Measurements from ENCODE around the gene ZBTB38. TPM values are rescaled to one million over a fixed set of nuclear protein-coding genes. Genes with fewer than 3 reads are reported as not detected.

ZBTB38 gene
- total and polyA plus RNA-seq, 7 experiments from 2014 or later, result 25.0 to 70.5 (median 56.3) TPM

GRCh38 chr3:141392897-141393734, 24.8 kb downstream of the ZBTB38 start:
- POLR2A ChIA-PET, result no interaction called here

GRCh38 chr3:141393735-141394076, 25.4 kb downstream of the ZBTB38 start:
- Mint-ChIP-seq H3K36me3 (peaks cover 3 to 9% (median 9%) of the 10 kb centered on the region in 5 donors), H3K27me3 (peaks cover 0 to 9% (median 0%) of the 10 kb centered on the region in 5 donors), H3K4me1 (peaks cover 0 to 12% (median 2%) of the 10 kb centered on the region in 7 donors), H3K9me3 (peaks cover 2 to 14% (median 7%) of the 10 kb centered on the region in 11 donors), H3K4me3 (peak overlapping the region in 1 of 10 donors; percentile 20), H3K27ac (no peak overlapping the region)
- Histone ChIP-seq H3K27ac (ENCODE audit: low read depth, low read length) (no peak overlapping the region), H3K27me3 (ENCODE audit: control insufficient read depth in 2 of 2, insufficient read depth in 2 of 2, low read length in 2 of 2) (no peaks in the 10 kb centered on the region), H3K9me3 (ENCODE audit: control insufficient read depth in 2 of 3, low read length in 3 of 3) (no peaks in the 10 kb centered on the region), H3K4me1 (ENCODE audit: control insufficient read depth in 2 of 2, insufficient read depth in 2 of 2, low read length in 2 of 2) (peaks cover 0 to under 1% of the 10 kb centered on the region in 2 donors), H3K36me3 (ENCODE audit: control insufficient read depth in 2 of 3, insufficient read depth in 3 of 3, low read length in 3 of 3) (no peaks in the 10 kb centered on the region), H3K4me3 (ENCODE audit: low read length) (no peak overlapping the region)
- POLR2A ChIA-PET, result no interaction called here
- no peak for DNase-seq
- ATAC-seq, result no peak
- intact Hi-C loops (cut with micrococcal nuclease), result no loop called here
- CTCF ChIA-PET, result no interaction called here

More at GRCh38 chr3:141392897-141393734, 24.8 kb downstream of the ZBTB38 start:
- Mint-ChIP-seq H3K4me1 (peaks cover 0 to 13% (median 4%) of the 10 kb centered on the region in 7 donors), H3K4me3 (peak overlapping the region in 1 of 10 donors; percentile 20), H3K27me3 (peaks cover 0 to 10% (median 0%) of the 10 kb centered on the region in 5 donors), H3K27ac (peak overlapping the region in 1 of 9 donors; percentile 62), H3K9me3 (peaks cover 2 to 14% (median 7%) of the 10 kb centered on the region in 11 donors), H3K36me3 (peaks cover 3 to 9% (median 9%) of the 10 kb centered on the region in 5 donors)
- H3K36me3 ChIP-seq (ENCODE audit: control insufficient read depth in 2 of 3, insufficient read depth in 3 of 3, low read length in 3 of 3), result no peaks in the 10 kb centered on the region
- no peak overlapping the region for H3K27ac ChIP-seq (ENCODE audit: low read depth, low read length)
- ATAC-seq (no peak), DNase-seq (no peak)
- no peaks in the 10 kb centered on the region for H3K27me3 ChIP-seq (ENCODE audit: control insufficient read depth in 2 of 2, insufficient read depth in 2 of 2, low read length in 2 of 2)
- H3K4me1 ChIP-seq (ENCODE audit: control insufficient read depth in 2 of 2, insufficient read depth in 2 of 2, low read length in 2 of 2), result peaks cover 0 to 4% of the 10 kb centered on the region in 2 donors
- H3K4me3 ChIP-seq (ENCODE audit: low read length), result no peak overlapping the region
- CTCF ChIA-PET, result no interaction called here
- no peaks in the 10 kb centered on the region for H3K9me3 ChIP-seq (ENCODE audit: control insufficient read depth in 2 of 3, low read length in 3 of 3)
- intact Hi-C loops (cut with micrococcal nuclease), result no loop called here

GRCh38 chr3:141394560-141394959, 26.3 kb downstream of the ZBTB38 start:
- ChIA-PET POLR2A (no interaction called here), CTCF (no interaction called here)
- no peak overlapping the region for H3K4me3 ChIP-seq (ENCODE audit: low read length)
- H3K9me3 ChIP-seq (ENCODE audit: control insufficient read depth in 2 of 3, low read length in 3 of 3), result no peaks in the 10 kb centered on the region
- H3K27me3 ChIP-seq (ENCODE audit: control insufficient read depth in 2 of 2, insufficient read depth in 2 of 2, low read length in 2 of 2), result no peaks in the 10 kb centered on the region
- no peak overlapping the region for H3K4me3 Mint-ChIP-seq
- no peaks in the 10 kb centered on the region for H3K36me3 ChIP-seq (ENCODE audit: control insufficient read depth in 2 of 3, insufficient read depth in 3 of 3, low read length in 3 of 3)
- no peak for ATAC-seq
- H3K27ac Mint-ChIP-seq, result no peak overlapping the region
- intact Hi-C loops (cut with micrococcal nuclease), result no loop called here
- H3K4me1 ChIP-seq (ENCODE audit: control insufficient read depth in 2 of 2, insufficient read depth in 2 of 2, low read length in 2 of 2), result peaks cover 0 to 8% of the 10 kb centered on the region in 2 donors
- peaks cover 4 to 10% (median 6%) of the 10 kb centered on the region in 7 donors for H3K4me1 Mint-ChIP-seq
- H3K27me3 Mint-ChIP-seq, result peaks cover 0 to 4% (median 0%) of the 10 kb centered on the region in 5 donors
- no peak for DNase-seq
- peaks cover 3 to 9% (median 9%) of the 10 kb centered on the region in 5 donors for H3K36me3 Mint-ChIP-seq
- H3K27ac ChIP-seq (ENCODE audit: low read depth, low read length), result no peak overlapping the region
- H3K9me3 Mint-ChIP-seq, result peaks cover 2 to 14% (median 7%) of the 10 kb centered on the region in 11 donors

GRCh38 chr3:141395005-141395589, 26.8 kb downstream of the ZBTB38 start:
- no peaks in the 10 kb centered on the region for H3K9me3 ChIP-seq (ENCODE audit: control insufficient read depth in 2 of 3, low read length in 3 of 3)
- peaks cover 0 to 13% of the 10 kb centered on the region in 2 donors for H3K4me1 ChIP-seq (ENCODE audit: control insufficient read depth in 2 of 2, insufficient read depth in 2 of 2, low read length in 2 of 2)
- H3K4me3 ChIP-seq (ENCODE audit: low read length), result no peak overlapping the region
- Mint-ChIP-seq H3K4me3 (no peak overlapping the region), H3K27ac (no peak overlapping the region), H3K4me1 (peaks cover 4 to 13% (median 10%) of the 10 kb centered on the region in 7 donors), H3K9me3 (peaks cover 2 to 14% (median 7%) of the 10 kb centered on the region in 11 donors), H3K36me3 (peaks cover 3 to 9% (median 9%) of the 10 kb centered on the region in 5 donors), H3K27me3 (peaks cover 0 to 4% (median 0%) of the 10 kb centered on the region in 5 donors)
- POLR2A ChIA-PET, result no interaction called here
- H3K36me3 ChIP-seq (ENCODE audit: control insufficient read depth in 2 of 3, insufficient read depth in 3 of 3, low read length in 3 of 3), result no peaks in the 10 kb centered on the region
- H3K27me3 ChIP-seq (ENCODE audit: control insufficient read depth in 2 of 2, insufficient read depth in 2 of 2, low read length in 2 of 2), result no peaks in the 10 kb centered on the region
- intact Hi-C loops (cut with micrococcal nuclease), result no loop called here
- ATAC-seq (no peak), DNase-seq (no peak)
- H3K27ac ChIP-seq (ENCODE audit: low read depth, low read length), result no peak overlapping the region
- CTCF ChIA-PET, result no interaction called here

- no peak overlapping the region for H3K27ac Mint-ChIP-seq
These were observed 29.7 kb downstream of the ZBTB38 start for GRCh38 chr3:141397996-141398395.

GRCh38 chr3:141399200-141399599, 30.9 kb downstream of the ZBTB38 start:
- no peak for ATAC-seq
- Mint-ChIP-seq H3K4me3 (peak overlapping the region in 1 of 10 donors; percentile 27), H3K36me3 (peaks cover 7 to 13% (median 9%) of the 10 kb centered on the region in 5 donors), H3K27ac (peak overlapping the region in 4 of 9 donors; percentile 6 to 66 (median 14)), H3K27me3 (peaks cover 0 to 3% (median 0%) of the 10 kb centered on the region in 5 donors), H3K9me3 (peaks cover 2 to 14% (median 7%) of the 10 kb centered on the region in 11 donors), H3K4me1 (peaks cover 11 to 40% (median 26%) of the 10 kb centered on the region in 7 donors)
- ChIA-PET POLR2A (no interaction called here), CTCF (no interaction called here)
- peaks cover 0 to 7% (median 0%) of the 10 kb centered on the region in 3 experiments for H3K36me3 ChIP-seq (ENCODE audit: control insufficient read depth in 2 of 3, insufficient read depth in 3 of 3, low read length in 3 of 3)
- H3K27ac ChIP-seq (ENCODE audit: low read depth, low read length), result no peak overlapping the region
- H3K9me3 ChIP-seq (ENCODE audit: control insufficient read depth in 2 of 3, low read length in 3 of 3), result no peaks in the 10 kb centered on the region
- peaks cover 14 to 27% of the 10 kb centered on the region in 2 donors for H3K4me1 ChIP-seq (ENCODE audit: control insufficient read depth in 2 of 2, insufficient read depth in 2 of 2, low read length in 2 of 2)
- intact Hi-C loops (cut with micrococcal nuclease), result loop anchor here in 1 of 2 donors (2.0 kb wide), 1 partner anchor 14 kb away; no protein-coding TSS in a partner anchor
- H3K27me3 ChIP-seq (ENCODE audit: control insufficient read depth in 2 of 2, insufficient read depth in 2 of 2, low read length in 2 of 2), result no peaks in the 10 kb centered on the region
- H3K4me3 ChIP-seq (ENCODE audit: low read length), result no peak overlapping the region
- no peak for DNase-seq

More at GRCh38 chr3:141397996-141398395, 29.7 kb downstream of the ZBTB38 start:
- Histone ChIP-seq H3K27me3 (ENCODE audit: control insufficient read depth in 2 of 2, insufficient read depth in 2 of 2, low read length in 2 of 2) (no peaks in the 10 kb centered on the region), H3K9me3 (ENCODE audit: control insufficient read depth in 2 of 3, low read length in 3 of 3) (no peaks in the 10 kb centered on the region), H3K4me3 (ENCODE audit: low read length) (no peak overlapping the region), H3K36me3 (ENCODE audit: control insufficient read depth in 2 of 3, insufficient read depth in 3 of 3, low read length in 3 of 3) (peaks cover 0 to 3% (median 0%) of the 10 kb centered on the region in 3 experiments), H3K27ac (ENCODE audit: low read depth, low read length) (no peak overlapping the region), H3K4me1 (ENCODE audit: control insufficient read depth in 2 of 2, insufficient read depth in 2 of 2, low read length in 2 of 2) (peaks cover 4 to 21% of the 10 kb centered on the region in 2 donors)
- Mint-ChIP-seq H3K4me1 (peaks cover 3 to 28% (median 15%) of the 10 kb centered on the region in 7 donors), H3K27me3 (peaks cover 0 to 3% (median 0%) of the 10 kb centered on the region in 5 donors), H3K4me3 (no peak overlapping the region), H3K36me3 (peaks cover 3 to 9% (median 9%) of the 10 kb centered on the region in 5 donors), H3K9me3 (peaks cover 2 to 14% (median 7%) of the 10 kb centered on the region in 11 donors)
- ChIA-PET POLR2A (interaction anchor here (1.3 kb wide), 1 partner anchor 15 kb away, joined by 5 read pairs; no protein-coding TSS in a partner anchor), CTCF (interaction anchor here (1.6 kb wide), 1 partner anchor 43 kb away, joined by 4 read pairs; no protein-coding TSS in a partner anchor)
- intact Hi-C loops (cut with micrococcal nuclease), result loop anchor here in 1 of 2 donors (2.0 kb wide), 1 partner anchor 15 kb away; no protein-coding TSS in a partner anchor
- no peak for DNase-seq
- ATAC-seq, result no peak

Data from naive thymus-derived CD4-positive, alpha-beta T cell (primary cell).